Measurements from ENCODE around the gene NSF.
"Not testable (repeated sequence)": the region's sequence is repeated elsewhere in the genome, so short reads cannot be mapped to it uniquely, and the experiment has no call there.

Gene NSF

GRCh38 chr17:46722662-46723285, 132.3 kb downstream of the NSF start:
- DNase-seq = peak; percentile 85

DNA sequence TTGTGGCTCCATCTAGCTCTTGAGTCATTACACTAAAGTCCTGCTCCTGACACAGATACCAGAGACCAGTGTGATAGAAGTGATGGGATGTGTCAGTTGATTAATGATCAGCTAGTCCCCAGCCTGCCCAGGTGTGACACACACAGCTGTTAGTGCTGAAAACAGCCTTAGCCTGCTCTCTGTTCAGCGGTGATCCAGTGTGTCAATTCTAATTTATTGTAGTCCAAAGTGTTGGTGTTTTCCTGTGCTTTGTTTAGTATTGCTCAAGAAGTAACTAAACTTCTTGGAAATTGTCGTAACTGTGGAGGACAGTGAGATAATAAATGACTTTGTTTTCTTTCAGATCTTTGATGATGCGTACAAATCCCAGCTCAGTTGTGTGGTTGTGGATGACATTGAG, 135.7 kb downstream of the NSF start:
- no peak for DNase-seq

DNA sequence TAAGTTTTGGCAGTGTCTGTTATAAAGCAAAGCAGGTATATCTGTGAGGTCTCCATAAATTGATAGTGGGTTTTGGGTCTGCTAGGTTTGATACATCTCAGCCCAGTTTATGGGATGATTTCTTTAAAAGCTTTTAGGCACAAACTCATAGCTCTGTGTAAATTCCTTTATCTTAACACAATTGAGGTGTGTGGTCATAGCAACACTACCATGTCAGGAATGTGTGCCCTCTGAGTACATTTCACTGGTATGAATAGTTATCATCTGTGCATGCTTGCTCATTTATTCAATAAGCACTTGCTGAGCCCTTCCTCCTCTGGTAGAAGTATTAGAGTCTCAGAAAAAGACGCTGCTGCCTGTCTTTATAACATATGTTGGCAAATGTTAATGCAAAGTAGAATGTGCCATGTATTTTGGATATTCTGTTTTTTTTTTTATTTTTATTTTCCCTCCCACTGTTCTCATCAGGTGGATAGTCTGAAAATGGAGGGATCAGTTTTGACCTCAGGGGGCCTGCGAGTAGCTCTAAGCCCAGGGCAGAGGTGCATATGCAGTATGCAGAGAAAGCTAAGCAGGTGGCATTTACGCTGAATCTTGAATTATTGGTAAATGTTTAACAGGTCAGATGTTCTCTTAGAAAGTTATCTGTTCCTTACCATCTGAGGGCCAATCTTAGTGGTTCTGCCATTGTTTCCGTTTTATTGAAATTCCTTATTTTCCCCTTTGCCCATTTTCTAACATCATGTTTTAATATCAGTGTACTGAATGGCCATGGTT, 137.3 kb downstream of the NSF start:
- DNase-seq = no peak

DNA sequence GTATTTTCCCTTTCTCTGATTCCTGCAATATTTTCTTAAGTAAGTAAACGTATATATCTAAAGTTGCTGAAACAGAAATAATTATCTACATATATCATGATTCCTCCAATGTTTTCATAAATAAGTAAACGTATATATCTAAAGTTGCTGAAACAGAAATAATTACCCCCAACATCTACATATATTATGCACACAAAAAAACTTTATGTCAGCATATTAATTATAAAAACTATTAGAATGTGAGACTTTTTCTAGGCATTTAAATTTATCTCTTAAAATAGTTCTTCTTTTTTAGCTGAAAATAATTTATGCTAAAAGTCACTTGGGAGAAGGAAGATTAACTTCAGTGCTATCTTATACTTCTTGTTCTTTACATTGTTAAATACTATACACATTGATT, 139.6 kb downstream of the NSF start:
- no peak for DNase-seq

DNA sequence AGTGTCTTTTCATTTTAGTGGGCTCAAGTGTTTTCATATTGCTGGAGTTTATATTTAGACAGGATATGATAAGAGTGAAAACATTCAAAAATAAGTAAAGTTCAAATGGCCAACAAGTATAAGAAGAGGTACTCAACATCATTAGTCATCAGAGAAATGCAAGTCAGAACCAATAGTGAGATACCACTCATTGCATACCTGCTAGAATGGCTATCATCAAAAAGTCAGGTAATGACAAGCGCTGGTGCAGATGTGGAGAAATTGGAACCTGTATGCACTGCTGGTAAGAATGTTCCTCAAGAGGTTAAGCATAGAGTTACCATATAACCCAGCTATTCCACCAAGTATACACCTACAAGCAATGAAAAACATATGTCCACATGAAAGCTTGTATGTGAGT, 140.2 kb downstream of the NSF start:
- DNase-seq = no peak

GRCh38 chr17:46732160-46732559, 141.7 kb downstream of the NSF start:
- no peak for DNase-seq

- DNase-seq = no peak
Measured at GRCh38 chr17:46732754-46733398, 142.4 kb downstream of the NSF start.

GRCh38 chr17:46733837-46734475, 143.5 kb downstream of the NSF start:
- no peak for DNase-seq

DNA sequence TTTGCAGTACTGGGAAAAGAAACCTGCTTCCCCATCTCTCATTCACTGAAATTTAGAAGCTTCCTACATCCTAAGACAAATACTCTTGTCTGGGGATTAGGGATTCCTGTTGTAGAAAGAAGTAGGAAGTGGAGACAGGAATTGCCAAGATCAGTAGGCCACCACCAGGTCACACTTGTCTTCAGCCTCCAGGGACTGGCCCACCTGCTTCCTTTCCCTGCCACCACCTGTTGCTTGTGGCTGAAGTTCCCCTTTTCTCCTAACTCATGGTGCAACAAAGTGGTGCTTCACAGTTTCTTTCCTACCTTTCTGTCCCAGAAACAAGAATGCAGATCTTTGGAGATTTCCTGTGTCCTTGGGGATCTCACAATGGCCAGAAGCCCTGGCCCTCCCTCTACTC, 145.6 kb downstream of the NSF start:
- DNase-seq = no peak

GRCh38 chr17:46737326-46737725, 146.9 kb downstream of the NSF start:
- no peak for DNase-seq

DNA sequence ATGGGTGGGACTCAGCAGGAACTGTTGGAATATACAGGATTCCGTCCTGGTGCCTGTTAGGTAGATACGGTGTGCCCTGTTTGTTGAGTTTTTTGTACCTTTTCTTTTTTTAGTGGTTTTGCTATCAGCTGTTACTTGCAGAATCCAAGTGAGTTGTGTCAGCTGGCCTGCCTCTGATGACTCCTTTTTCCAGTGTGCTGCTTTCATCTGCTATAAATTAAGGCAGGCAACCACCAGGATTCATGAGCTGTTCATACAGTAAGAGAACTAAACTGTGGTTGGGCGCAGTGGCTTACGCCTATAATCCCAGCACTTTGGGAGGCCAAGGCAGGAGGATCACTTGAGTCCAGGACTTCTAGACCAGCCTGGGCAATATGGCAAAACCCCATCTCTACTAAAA, 148.1 kb downstream of the NSF start:
- no peak for DNase-seq

- no peak for DNase-seq
Measured at GRCh38 chr17:46739982-46740381, 149.5 kb downstream of the NSF start.

DNA sequence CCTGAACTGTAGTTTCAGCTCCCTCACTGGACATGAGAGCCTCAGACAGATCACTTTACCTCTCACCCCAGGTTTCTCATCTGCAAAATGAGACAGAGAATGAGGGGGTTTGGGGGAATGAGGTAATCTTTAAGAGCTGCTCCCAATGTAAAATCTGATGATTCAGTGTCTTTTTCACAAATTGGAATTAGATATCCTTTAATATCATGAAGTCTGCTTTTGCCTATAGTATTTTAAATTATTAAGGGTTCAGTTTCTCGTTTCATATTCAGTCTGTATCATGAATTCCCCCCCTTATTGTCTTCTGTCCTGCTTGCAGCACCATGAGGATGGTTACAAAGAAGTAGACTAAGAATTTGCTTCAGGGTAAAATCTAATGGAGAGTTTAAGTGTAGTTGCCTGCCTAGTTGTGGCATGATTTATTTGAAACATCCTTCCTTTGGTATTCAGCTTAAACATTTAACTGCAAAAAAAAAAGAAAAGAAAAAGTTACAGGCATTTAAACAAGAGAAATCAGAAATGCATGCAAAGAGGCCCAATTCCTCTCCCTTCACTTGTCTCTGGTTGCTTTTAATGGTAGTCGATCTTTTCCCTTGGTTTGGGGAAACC, 150.8 kb downstream of the NSF start:
- DNase-seq = no peak

GRCh38 chr17:46742565-46743270, 152.2 kb downstream of the NSF start:
- no peak for DNase-seq

DNA sequence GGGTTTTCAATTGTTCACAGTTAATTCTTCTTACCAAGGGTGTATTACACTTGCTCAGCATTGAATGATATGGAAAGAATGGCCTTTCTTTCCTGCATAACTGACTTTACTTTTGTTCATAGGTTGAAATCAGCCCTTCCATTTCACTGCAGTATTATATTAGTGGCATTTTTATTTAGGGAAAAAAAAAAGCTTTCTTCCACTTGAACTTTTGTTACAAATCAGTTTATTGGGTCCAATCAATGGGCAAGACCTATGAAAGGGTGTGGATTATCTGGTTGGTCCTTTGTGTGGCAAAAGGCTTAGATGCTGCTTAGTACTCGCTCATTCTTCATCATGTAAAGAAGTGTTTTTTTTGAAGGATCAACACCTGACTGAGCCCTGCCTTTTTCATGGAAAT, 154.0 kb downstream of the NSF start:
- no peak for DNase-seq

DNA sequence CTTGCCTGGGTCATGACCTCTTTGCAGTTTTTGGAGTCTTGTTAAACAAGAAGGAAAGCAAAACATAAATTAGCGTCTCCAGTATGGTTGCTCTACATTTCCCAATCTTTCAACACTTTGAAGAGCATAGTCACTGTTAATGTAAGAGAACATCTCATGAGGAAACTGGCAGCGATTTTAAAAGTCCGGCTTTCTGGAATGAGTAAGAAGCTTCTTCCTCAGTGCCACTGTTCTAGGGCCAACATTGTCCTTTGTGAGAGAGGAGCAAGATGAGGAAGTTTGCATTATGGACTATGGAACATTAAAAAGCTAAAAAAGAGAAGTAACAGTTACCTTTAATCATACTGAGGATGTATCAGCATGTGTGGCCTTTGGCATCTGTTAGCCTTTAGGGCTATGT, 154.9 kb downstream of the NSF start:
- no peak for DNase-seq

GRCh38 chr17:46751425-46751824, 161.0 kb downstream of the NSF start:
- DNase-seq = no peak

DNA sequence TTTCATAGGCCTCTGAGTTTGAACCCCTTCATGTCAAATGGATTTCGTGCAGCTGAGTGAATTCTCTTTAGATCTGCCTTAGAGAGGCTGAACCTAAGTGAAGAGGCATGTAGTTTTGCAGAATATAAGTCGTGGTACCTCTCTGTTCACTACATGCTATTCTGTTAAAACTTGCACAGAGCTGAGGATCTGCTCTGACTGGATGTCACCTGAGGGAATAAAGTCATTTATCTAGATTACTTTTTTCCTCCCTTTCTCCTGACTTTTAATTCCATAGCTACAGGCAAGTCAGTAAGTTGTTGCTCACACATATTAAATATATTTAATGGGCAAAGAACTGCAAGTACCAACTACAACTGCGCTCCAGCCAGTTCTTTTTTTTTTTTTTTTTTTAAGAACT, 163.3 kb downstream of the NSF start:
- no peak for DNase-seq

DNA sequence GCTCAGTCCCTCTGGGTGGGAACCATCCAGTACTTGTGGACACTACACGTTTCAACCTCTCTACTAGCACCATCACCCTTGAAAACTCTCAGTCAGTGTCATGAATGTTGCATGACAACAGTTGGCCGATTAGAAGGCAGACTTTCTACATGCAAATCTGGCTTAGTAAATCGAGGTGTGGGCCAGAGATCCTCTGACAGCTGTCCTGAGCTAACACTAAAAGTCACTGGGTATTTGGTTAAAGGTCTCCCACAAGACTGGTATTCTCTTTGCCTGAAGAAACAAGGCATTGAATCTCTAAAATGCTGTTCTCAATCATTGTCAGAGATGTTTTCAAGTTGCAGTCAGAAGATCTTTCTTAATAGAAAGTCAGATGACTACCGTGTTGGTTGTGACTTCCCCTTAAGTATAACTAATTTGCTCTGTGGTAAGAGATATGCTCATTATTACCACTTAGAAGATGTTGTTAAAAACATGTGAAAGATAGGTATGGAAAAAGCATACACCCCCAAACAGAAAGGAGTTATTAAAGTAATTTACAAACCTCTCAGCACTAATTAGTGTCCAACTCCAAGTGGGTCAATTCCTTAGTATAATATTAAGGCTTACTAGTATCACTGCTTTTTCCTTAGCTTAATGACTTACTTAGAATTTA, 165.7 kb downstream of the NSF start:
- DNase-seq = peak; percentile 59

- no peak for DNase-seq
Measured at GRCh38 chr17:46756861-46757260, 166.4 kb downstream of the NSF start.

DNA sequence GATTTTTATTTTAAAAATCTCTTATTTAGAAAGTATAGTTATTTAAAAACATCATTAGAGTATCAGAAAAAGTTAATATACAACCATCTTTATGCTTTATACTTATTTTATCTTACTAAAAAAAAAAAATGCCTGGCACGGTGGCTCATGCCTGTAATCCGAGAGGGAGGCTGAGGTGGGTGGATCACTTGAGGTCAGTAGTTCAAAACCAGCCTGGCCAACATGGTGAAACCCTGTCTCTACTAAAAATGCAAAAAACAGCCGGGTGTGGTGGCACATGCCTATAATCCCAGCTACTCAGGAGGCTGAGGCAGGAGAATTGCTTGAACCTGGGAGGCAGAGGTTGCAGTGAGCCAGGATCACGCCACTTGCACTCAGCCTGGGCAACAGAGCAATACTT, 167.1 kb downstream of the NSF start:
- not testable (repeated sequence) for DNase-seq

DNA sequence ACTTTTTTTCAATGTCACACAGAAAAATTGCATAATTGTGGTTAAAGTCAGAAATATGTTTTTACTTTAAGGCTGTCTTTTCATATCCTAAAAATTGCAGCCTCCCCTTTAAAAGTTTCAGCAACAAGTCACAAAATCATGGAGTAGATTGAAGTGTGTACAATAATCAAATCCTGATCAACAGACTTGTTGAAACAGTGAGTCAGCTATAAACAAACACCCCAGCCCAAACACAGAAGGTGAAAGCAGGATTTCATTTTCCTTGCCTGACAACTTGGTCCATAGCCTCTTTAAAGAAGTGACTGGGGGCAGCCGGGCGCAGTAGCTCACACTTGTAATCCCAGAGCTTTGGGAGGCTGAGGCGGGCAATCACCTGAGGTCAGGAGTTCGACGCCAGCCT, 168.1 kb downstream of the NSF start:
- DNase-seq = no peak
